SK-N-MC (cell line): ENCODE measurements around the gene ZSCAN5C.
"Not testable (repeated sequence)": the region's sequence is repeated elsewhere in the genome, so short reads cannot be mapped to it uniquely, and the experiment has no call there.

Source experiments
- DNase-seq: peaks from one replicate; pipeline ENCODE4 v3.0.0-alpha.2; 2011; ENCODE audit warnings: low read depth, low spot score
- H3K27ac ChIP-seq: fragments of 200-600 bp; sonication (generic); 2 replicates; pipeline ENCODE4 v1.5.1; 2016; ENCODE audit warnings: mixed run types
- H3K36me3 ChIP-seq: fragments of 200-600 bp; sonication (generic); 2 replicates; pipeline ENCODE4 v1.6.1; 2017; ENCODE audit warnings: antibody characterized with exemption, low read length, mixed read lengths; ENCODE audit not compliant: insufficient read depth
- H3K4me3 ChIP-seq: fragments of 200-600 bp; sonication (generic); 2 replicates; pipeline ENCODE4 v1.5.1; 2016
- H3K9ac ChIP-seq: fragments of 200-600 bp; sonication (generic); 2 replicates; pipeline ENCODE4 v1.8.0; 2017; ENCODE audit warnings: mixed run types, mixed read lengths; ENCODE audit not compliant: insufficient read length
- H3K9me3 ChIP-seq: fragments of 200-600 bp; sonication (generic); 2 replicates; pipeline ENCODE4 v1.6.1; 2017; ENCODE audit warnings: low read depth, mild to moderate bottlenecking, antibody characterized with exemption, low read length, moderate library complexity, mixed read lengths
- EZH2 ChIP-seq: fragments of 200-600 bp; sonication (generic); IDR thresholded peaks from one replicate; pipeline ENCODE4 v1.6.1; 2017; ENCODE audit warnings: antibody characterized with exemption
- FOXP2 ChIP-seq: optimal IDR thresholded peaks from 2 replicates; pipeline ENCODE3; 2011; ENCODE audit warnings: mild to moderate bottlenecking, moderate library complexity; ENCODE audit not compliant: insufficient read depth; ENCODE audit errors: extremely low read length, control extremely low read depth
- POLR2AphosphoS5 ChIP-seq: IDR thresholded peaks from 2 replicates; pipeline ENCODE4 v1.6.1; 2012; ENCODE audit warnings: mild to moderate bottlenecking, low read depth, low read length, borderline replicate concordance

Gene ZSCAN5C

GRCh38 chr19:56211718-56212117, 9.6 kb downstream of the ZSCAN5C start:
- Histone ChIP-seq H3K27ac (no peak overlapping the region), H3K36me3 (no peaks in the 10 kb centered on the region), H3K9ac (no peak overlapping the region), H3K9me3 (no peaks in the 10 kb centered on the region), H3K4me3 (no peak overlapping the region)
- no peak for TF ChIP-seq EZH2
- TF ChIP-seq POLR2AphosphoS5, result no peak
- no peak for TF ChIP-seq FOXP2
- DNase-seq, result no peak

GRCh38 chr19:56217039-56217949, 15.2 kb downstream of the ZSCAN5C start:
- Histone ChIP-seq H3K4me3 (no peak overlapping the region), H3K9ac (no peak overlapping the region), H3K9me3 (no peaks in the 10 kb centered on the region), H3K36me3 (no peaks in the 10 kb centered on the region), H3K27ac (no peak overlapping the region)
- DNase-seq, result no peak
- TF ChIP-seq EZH2 (no peak), FOXP2 (no peak), POLR2AphosphoS5 (no peak)

- Histone ChIP-seq H3K9me3 (no peaks in the 10 kb centered on the region), H3K36me3 (no peaks in the 10 kb centered on the region), H3K27ac (no peak overlapping the region), H3K4me3 (no peak overlapping the region), H3K9ac (no peak overlapping the region)
- no peak for DNase-seq
- no peak for TF ChIP-seq FOXP2
- TF ChIP-seq POLR2AphosphoS5, result no peak
- TF ChIP-seq EZH2, result no peak
Observed at GRCh38 chr19:56218961-56219360, 16.9 kb downstream of the ZSCAN5C start.

- not testable (repeated sequence) for H3K9ac ChIP-seq, H3K4me3 ChIP-seq, H3K27ac ChIP-seq, H3K9me3 ChIP-seq, DNase-seq, H3K36me3 ChIP-seq
Observed at GRCh38 chr19:56221442-56221841, 19.4 kb downstream of the ZSCAN5C start.

- H3K4me3 ChIP-seq, result no peak overlapping the region
- H3K9ac ChIP-seq, result no peak overlapping the region
- TF ChIP-seq POLR2AphosphoS5, result no peak
- TF ChIP-seq FOXP2, result no peak
- no peak overlapping the region for H3K27ac ChIP-seq
- DNase-seq, result no peak
- no peaks in the 10 kb centered on the region for H3K9me3 ChIP-seq
- H3K36me3 ChIP-seq, result no peaks in the 10 kb centered on the region
Observed at GRCh38 chr19:56221851-56222250, 19.8 kb downstream of the ZSCAN5C start.

- no peak for DNase-seq
- Histone ChIP-seq H3K4me3 (no peak overlapping the region), H3K9ac (no peak overlapping the region), H3K36me3 (no peaks in the 10 kb centered on the region), H3K27ac (no peak overlapping the region), H3K9me3 (no peaks in the 10 kb centered on the region)
- TF ChIP-seq POLR2AphosphoS5, result no peak
- no peak for TF ChIP-seq EZH2
- TF ChIP-seq FOXP2, result no peak
Observed at GRCh38 chr19:56222901-56223300, 20.8 kb downstream of the ZSCAN5C start.

- H3K27ac ChIP-seq, result no peak overlapping the region
- no peak overlapping the region for H3K4me3 ChIP-seq
- H3K9ac ChIP-seq, result no peak overlapping the region
- no peaks in the 10 kb centered on the region for H3K9me3 ChIP-seq
- H3K36me3 ChIP-seq, result no peaks in the 10 kb centered on the region
- TF ChIP-seq POLR2AphosphoS5 (no peak), FOXP2 (no peak), EZH2 (no peak)
- DNase-seq, result no peak
Observed at GRCh38 chr19:56223481-56223880, 21.4 kb downstream of the ZSCAN5C start.

- no peak overlapping the region for H3K4me3 ChIP-seq
- H3K9ac ChIP-seq, result no peak overlapping the region
- no peaks in the 10 kb centered on the region for H3K9me3 ChIP-seq
- H3K36me3 ChIP-seq, result no peaks in the 10 kb centered on the region
- no peak overlapping the region for H3K27ac ChIP-seq
- TF ChIP-seq POLR2AphosphoS5, result no peak
- no peak for TF ChIP-seq EZH2
- no peak for TF ChIP-seq FOXP2
- no peak for DNase-seq
Observed at GRCh38 chr19:56245121-56245740, 43.2 kb downstream of the ZSCAN5C start.

- H3K36me3 ChIP-seq, H3K4me3 ChIP-seq, H3K27ac ChIP-seq, H3K9ac ChIP-seq, H3K9me3 ChIP-seq, DNase-seq: not testable (repeated sequence)
Observed at GRCh38 chr19:56245764-56246163, 43.7 kb downstream of the ZSCAN5C start.

GRCh38 chr19:56248736-56249338, 46.8 kb downstream of the ZSCAN5C start:
- not testable (repeated sequence) for H3K36me3 ChIP-seq, H3K9me3 ChIP-seq, H3K9ac ChIP-seq, H3K4me3 ChIP-seq, DNase-seq, H3K27ac ChIP-seq
